GM18498 (cell line): ENCODE results near the gene CNTNAP1.
A peak's percentile ranks its signal among the peaks of the same experiment; 100 is the strongest.

Experiments used
- ATAC-seq: cut with Tn5 transposase; IDR thresholded peaks from one replicate; pipeline ENCODE4 v1.9.1; 2021; ENCODE audit warnings: mild to moderate bottlenecking, moderate library complexity; ENCODE audit not compliant: unreplicated experiment

Gene CNTNAP1

DNA sequence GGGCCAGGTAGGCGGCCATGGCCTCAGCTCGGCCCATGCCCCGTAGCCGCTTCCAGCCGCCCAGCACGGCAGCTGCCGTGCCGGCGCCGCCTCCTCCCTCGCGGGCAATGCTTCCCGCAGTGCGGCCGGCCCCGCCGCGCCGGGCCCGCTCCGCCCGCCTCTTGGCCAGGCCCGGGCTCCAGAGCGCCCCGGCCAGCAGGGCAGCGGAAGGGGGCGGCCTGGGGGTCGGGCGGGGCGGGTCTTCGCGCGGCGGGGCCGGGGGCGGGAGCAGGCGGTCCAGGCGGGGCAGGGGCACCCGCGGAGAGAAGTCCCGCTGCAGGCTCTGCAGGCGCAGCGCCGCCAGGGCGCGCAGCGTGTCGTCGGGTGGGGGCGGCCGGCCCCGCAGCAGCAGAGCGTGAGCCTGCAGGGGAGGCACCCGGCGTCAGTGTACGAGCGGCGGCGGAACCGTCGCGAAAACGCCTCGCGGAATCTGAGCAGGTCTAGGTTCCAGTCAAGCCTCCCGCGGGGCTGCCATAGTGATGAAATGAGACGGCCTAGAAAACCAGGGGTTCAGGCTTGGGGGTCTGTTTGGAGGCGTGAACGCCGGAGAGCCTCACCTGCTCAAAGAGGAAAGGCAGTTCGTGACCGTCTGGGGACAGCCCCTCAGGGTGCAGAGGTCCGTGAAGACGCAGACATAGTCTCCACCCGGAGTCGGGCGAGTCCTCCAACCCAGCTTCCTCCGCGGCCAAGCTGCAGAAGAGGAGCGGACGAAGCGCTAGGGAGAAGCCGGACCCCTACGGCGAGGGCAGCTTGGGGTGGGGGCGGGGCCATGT, 12.1 kb upstream of the CNTNAP1 start:
- no peak for ATAC-seq

- no peak for ATAC-seq
Measured at GRCh38 chr17:42670789-42671657, 11.3 kb upstream of the CNTNAP1 start.

DNA sequence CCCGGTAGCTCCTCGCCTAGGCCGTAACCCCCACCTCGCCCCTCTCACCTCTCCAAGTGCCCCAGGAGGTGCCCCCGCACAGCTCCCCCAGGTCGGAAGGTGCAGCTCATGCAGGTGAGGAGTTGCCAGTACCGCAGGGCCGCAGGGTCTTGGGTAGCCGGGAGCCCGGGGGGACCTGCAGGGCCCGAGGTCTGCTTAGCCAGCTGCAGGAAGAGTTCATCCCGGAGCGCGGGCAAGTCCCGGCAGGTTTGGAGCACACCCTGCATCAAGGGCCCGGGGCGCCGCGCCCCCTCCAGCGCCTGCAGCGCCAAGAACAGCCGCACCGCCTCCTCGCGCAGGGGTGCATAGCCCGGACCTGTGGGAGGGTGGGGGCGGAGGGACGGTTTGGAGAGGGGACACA, 10.3 kb upstream of the CNTNAP1 start:
- ATAC-seq = no peak

DNA sequence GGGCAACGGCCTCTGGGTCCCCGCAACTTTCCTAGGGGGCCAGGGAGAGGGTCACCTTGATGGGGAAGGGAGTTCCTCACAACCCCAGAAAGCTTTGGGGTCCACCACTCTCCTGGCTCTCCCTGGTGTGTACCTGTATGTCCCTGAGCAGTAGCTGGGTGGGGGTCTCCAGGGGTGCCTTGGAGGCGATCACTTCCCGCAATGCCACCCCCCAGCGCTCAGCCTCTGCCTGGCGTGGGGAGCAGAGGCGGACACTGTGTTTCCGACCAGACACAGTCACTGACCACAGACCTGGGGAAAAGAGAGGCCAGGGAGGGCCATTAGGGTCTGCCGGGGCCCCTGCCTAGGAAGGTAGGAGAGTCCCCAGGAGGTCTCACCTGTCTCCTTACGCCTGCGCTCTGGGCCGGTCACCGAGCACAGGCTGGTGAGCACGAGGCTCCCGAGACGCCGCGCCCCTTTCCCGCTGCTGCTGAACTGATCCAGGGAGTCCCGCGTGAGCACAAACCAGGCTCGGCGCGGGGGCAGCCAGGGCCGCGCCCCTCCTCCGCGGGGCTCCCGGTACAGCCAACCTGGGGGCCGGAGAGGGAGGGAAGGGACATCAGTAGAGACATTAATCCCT, 9.0 kb upstream of the CNTNAP1 start:
- ATAC-seq = no peak

GRCh38 chr17:42673885-42674754, 8.2 kb upstream of the CNTNAP1 start:
- no peak for ATAC-seq

- ATAC-seq = no peak
Measured at GRCh38 chr17:42674755-42675347, 7.5 kb upstream of the CNTNAP1 start.

- no peak for ATAC-seq
Measured at GRCh38 chr17:42675348-42675964, 6.9 kb upstream of the CNTNAP1 start.

DNA sequence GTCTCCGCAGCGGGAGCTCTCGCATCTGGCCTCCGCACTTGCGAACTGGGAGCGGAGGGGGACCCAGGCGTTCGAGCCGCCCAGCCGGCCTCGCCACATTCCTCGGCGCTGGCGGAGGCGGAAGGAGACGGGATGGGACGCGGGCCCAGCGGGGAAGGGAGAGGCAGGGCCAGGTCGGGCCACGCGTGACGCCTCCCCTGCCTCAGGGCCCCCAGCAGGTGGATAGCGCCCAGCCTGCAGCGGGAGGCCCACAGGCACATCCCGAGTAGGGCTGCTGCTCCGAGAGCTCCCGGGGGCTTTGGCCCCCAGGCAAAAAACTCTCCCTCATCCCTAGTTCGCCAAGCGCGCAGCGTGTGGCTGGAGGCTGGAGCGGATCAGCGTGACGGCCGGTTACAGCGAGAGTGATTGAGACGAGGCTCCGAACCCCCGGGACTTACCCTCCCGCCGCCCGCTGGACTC, 6.3 kb upstream of the CNTNAP1 start:
- no peak for ATAC-seq

- ATAC-seq = no peak
Measured at GRCh38 chr17:42676424-42677011, 5.8 kb upstream of the CNTNAP1 start, which contains the start of gene PLEKHH3. PLEKHH3 (minus strand) TSS chr17:42676994; CDS start chr17:42676563, 431 bp downstream.

GRCh38 chr17:42677012-42677857, 5.1 kb upstream of the CNTNAP1 start:
- peak; percentile 69 for ATAC-seq

DNA sequence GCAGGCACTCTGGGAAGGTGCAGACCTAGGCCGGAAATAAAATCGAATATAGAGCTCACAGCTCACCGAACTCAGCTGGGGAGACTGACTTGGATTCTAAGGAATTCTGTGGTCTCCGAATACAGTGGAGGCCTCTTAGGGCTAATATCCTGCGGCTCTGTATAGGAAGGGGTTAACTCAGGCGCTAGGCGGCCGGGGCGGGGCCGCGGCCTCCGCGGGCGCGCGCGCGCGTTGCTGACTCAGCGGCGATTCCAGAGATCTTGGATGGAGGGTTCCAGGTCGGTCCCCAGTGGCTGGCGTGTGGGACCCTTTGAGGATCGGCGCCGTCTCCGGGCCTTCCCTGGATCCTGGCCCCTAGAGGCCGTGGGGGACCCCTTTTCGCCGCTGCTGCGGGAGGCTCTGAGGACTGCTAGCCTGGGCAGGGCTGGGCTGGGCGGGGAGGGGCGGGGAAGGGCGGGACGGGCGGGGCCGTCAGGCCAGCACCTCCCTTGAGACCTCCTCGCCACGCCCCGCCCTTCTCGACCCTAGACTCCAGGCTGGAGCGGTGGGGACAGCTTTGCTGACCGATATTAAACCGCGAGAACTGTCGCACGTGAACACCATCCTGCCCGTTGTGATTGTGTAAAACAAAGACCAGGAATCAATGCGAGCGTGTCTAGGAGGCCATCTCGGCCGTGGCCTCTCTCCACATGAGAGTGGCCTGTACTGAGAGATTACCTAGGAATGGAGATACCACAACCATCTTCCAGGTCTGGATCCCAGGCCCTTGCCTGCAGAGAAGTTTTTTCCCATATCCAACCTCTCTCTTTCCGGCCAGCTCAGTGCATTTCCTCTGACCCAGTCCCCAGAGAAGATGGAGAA, 4.2 kb upstream of the CNTNAP1 start:
- ATAC-seq = peak; percentile 28

DNA sequence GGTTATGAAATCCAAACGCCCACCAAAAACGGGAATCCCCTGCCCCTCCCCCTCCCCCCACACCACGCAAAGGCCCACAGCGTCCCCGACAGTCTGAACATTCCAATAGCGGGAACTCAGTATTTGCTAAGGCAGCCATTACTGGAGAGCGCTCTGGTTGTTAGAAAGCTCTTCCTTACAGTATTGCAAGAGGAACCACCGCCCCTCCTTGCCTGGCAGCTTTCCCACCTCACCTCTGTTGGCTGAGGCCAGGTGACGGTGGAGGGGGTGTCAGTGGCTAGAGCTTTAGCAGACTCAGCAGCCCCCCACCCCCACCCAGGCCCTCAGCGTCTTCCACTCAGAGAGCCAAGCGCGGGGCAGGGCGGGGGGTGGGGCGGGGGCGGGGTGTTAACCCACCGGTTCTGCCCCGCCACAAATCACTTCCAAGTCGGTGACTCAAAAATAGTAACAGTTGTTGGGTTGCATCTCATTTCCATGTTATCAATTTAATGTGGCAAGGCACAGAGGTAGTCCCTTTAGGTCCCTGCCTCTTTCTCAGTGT, 3.3 kb upstream of the CNTNAP1 start:
- ATAC-seq = no peak

DNA sequence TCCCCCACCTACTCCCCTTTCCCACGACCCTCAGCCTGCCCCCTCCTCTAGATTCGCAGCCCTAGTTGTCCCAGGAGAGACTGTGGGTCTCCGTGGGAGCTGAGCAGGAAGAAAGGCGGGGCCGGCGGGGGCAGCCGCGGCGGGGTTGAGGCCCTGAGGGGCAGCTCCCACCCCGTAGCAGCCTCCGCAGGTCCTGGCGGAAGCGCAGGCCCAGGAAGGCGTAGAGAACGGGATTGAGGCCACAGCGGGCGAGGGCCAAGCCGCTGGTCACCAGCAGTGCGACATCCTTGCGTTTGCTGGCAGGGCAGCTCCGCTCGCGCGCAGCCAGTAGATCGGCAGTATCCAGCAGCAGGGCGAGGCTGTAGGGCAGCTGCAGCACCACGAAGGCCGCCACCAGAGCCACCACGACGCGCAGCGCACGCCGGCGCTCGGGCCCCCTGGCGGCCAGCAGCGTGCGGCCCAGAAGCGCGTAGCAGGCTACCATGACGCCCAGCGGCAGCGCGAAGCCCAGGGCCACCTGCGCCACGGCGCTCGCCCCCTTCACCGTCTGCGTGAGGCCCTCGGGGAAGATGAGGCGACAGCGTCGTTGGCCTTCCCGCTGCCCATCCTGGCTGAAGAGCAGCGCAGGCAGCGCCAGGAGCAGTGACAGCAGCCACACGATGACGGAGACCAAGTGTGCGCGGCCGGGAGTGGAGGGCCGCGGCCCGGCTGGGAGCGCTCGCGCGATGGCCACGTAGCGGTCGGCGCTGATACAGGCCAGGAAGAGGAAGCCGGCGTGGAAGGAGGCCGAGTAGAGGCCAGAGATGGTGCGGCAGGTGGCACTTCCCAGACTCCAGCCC, 2.6 kb upstream of the CNTNAP1 start:
- peak; percentile 23 for ATAC-seq

DNA sequence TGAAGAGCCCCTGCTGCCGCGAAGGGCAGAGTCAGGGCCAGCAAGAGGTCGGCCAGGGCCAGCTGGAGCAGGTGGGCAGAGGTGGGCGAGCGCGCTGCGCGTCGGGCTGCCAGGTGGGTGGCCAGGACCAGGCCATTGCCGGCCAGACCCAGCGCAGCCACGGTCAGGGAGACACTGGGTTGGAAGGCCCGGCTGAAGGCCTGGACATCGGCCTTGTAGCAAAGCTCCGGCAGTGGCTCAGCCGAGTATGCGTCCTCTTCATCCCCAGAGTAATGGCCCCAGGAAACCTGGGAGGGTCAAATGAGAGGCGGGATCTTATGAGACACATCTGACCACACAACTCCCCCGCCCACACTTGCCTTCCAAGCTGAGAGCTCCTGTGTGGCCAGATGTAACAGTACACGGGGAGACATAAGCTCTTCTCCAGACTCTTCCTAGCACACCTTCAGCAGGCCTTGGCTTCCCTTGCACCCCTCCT, 2.0 kb upstream of the CNTNAP1 start:
- no peak for ATAC-seq

- ATAC-seq = no peak
Measured at GRCh38 chr17:42682722-42683403, 532 bp downstream of the CNTNAP1 start.
